Bronchial epithelial cell (primary cell): ENCODE results near the gene ZNF608. TPM values are rescaled to one million over a fixed set of nuclear protein-coding genes. Genes with fewer than 3 reads are reported as not detected.

Source experiments
- DNase-seq: peaks from one replicate; pipeline ENCODE4 v3.0.0-alpha.2; 2010; ENCODE audit warnings: low read depth
- FAIRE-seq: peaks from 2 replicates; lab custom pipeline; 2011; peaks lifted over from hg19 to GRCh38; lab: Jason Lieb, UNC
- H3K27me3 ChIP-seq: 2 replicates; pipeline ENCODE4 v1.5.1; 2011; ENCODE audit warnings: low read length; ENCODE audit not compliant: control insufficient read depth, insufficient read depth
- H3K36me3 ChIP-seq: 2 replicates; pipeline ENCODE4 v1.5.1; 2011; ENCODE audit warnings: low read length; ENCODE audit not compliant: control insufficient read depth, insufficient read depth
- H3K4me3 ChIP-seq: 2 replicates; pipeline ENCODE4 v1.5.1; 2011; ENCODE audit warnings: mild to moderate bottlenecking, low read depth, low read length, control low read depth
- total RNA-seq: library from RNA; depleted of rRNA; stranded (reverse); fragments of >200 nt; gene quantifications from 2 replicates; pipeline ENCODE4 v1.2.1, GENCODE V29; 2014
- TF ChIP-seq, protein P1 (sequence below): IDR thresholded peaks from 2 replicates; pipeline ENCODE4 v1.5.1; 2011; ENCODE audit warnings: mild to moderate bottlenecking, moderate library complexity, low read length, control low read depth, inconsistent platforms; ENCODE audit not compliant: insufficient read depth, severe bottlenecking

ZNF608 gene
- total RNA-seq, 1 donor from 2014 or later, result 4.5 TPM

DNA sequence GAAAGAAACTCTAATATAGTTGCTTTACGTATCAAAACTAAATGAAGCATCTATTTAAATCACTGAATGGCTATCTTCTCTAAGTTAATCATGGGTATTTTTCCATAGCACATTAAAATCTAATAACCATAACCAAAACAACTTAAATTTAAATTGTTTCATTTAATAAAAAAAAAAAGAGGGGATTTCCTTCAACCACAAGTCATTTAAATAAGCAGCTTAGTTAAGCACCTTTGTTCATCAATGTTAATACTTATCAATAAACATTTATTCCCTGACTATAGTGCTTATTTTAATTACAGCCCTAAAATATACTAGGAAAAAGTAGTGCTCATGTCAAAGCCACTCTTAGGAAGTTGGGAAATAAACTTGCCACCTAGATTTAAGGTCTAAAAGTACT is 30.3 kb downstream of the ZNF608 start:
- no peaks in the 10 kb centered on the region for H3K36me3 ChIP-seq
- no peaks in the 10 kb centered on the region for H3K27me3 ChIP-seq
- no peak for FAIRE-seq
- TF ChIP-seq, protein P1, sequence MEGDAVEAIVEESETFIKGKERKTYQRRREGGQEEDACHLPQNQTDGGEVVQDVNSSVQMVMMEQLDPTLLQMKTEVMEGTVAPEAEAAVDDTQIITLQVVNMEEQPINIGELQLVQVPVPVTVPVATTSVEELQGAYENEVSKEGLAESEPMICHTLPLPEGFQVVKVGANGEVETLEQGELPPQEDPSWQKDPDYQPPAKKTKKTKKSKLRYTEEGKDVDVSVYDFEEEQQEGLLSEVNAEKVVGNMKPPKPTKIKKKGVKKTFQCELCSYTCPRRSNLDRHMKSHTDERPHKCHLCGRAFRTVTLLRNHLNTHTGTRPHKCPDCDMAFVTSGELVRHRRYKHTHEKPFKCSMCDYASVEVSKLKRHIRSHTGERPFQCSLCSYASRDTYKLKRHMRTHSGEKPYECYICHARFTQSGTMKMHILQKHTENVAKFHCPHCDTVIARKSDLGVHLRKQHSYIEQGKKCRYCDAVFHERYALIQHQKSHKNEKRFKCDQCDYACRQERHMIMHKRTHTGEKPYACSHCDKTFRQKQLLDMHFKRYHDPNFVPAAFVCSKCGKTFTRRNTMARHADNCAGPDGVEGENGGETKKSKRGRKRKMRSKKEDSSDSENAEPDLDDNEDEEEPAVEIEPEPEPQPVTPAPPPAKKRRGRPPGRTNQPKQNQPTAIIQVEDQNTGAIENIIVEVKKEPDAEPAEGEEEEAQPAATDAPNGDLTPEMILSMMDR, result no peak
- H3K4me3 ChIP-seq, result no peak overlapping the region
- no peak for DNase-seq

DNA sequence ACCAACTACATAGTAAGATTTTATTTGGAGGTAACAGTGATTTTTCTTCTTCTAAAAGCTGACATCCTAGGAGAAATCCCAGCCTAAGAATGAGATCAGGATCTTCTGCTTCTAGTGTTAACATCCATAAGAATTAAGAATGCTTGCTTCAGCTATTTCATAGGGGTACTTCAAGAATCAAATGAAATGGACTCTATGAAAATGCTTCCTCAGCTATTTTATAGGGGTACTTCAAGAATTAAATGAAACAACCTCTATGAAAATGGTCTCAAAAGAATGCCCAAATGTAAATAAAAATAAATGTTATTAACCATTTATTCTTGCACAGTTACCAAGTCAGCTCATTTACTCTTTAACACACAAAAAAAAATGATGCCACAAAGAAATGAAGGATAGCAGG is 31.5 kb downstream of the ZNF608 start:
- FAIRE-seq, result no peak
- DNase-seq, result no peak
- Histone ChIP-seq H3K4me3 (no peak overlapping the region), H3K36me3 (no peaks in the 10 kb centered on the region), H3K27me3 (no peaks in the 10 kb centered on the region)
- TF ChIP-seq, protein P1, result no peak

GRCh38 chr5:124713595-124713994 is 32.8 kb downstream of the ZNF608 start:
- H3K36me3 ChIP-seq, result no peaks in the 10 kb centered on the region
- TF ChIP-seq, protein P1, result no peak
- FAIRE-seq, result no peak
- H3K27me3 ChIP-seq, result no peaks in the 10 kb centered on the region
- H3K4me3 ChIP-seq, result no peak overlapping the region
- DNase-seq, result no peak

GRCh38 chr5:124712731-124713305 is 33.6 kb downstream of the ZNF608 start:
- Histone ChIP-seq H3K36me3 (no peaks in the 10 kb centered on the region), H3K4me3 (no peak overlapping the region), H3K27me3 (no peaks in the 10 kb centered on the region)
- FAIRE-seq (no peak), DNase-seq (no peak)
- TF ChIP-seq, protein P1, result no peak

- no peak for DNase-seq
- Histone ChIP-seq H3K36me3 (no peaks in the 10 kb centered on the region), H3K27me3 (no peaks in the 10 kb centered on the region), H3K4me3 (no peak overlapping the region)
- TF ChIP-seq, protein P1, result no peak
- FAIRE-seq, result no peak
These were observed 38.4 kb downstream of the ZNF608 start for GRCh38 chr5:124708086-124708485.

DNA sequence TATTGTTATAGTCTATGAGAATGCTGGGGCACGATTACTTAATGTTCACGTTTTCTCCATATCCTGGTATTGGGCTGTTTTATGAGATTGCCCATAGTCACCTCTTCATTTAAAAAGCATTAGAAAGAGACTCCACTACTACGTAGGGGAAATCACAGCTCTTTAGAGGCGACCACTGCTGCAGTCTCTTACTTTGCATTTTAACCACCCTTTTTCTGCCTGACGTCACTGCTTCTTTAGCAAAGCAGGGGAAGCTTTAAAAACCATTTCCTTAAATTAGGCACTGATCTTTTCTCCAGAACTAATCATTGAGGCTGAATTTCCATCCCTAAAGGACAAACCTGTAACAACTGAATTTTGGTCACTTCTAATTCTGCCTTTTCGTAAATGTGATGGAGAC is 38.9 kb downstream of the ZNF608 start:
- Histone ChIP-seq H3K27me3 (no peaks in the 10 kb centered on the region), H3K4me3 (no peak overlapping the region), H3K36me3 (no peaks in the 10 kb centered on the region)
- no peak for FAIRE-seq
- no peak for DNase-seq
- TF ChIP-seq, protein P1, result no peak
